ENCODE results near the gene SIN3B.

The SIN3B gene

DNA sequence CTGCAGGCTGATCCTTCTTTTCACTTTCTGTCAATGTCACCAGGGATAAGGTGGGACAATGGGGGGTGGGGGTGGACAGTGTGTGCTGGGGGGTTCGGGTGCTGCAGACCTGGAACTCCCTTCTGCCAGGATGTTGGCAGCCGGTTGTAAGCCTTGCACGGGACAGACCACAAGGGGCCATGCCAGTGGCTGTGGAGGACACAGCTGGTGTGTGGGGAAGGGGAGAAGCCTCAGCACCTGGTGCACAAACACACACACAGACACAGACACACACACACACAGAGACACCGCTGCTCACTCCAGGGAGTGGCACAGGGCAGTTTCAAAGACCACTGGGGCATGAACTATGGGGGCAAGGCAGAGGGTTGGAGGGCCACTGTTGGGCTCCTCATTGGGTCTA, 63.2 kb downstream of the SIN3B start:
- peaks cover 41% of the 10 kb centered on the region for H3K36me3 ChIP-seq (ENCODE audit: control insufficient read depth, low read length)
- peaks cover 39% of the 10 kb centered on the region for H3K79me2 ChIP-seq (ENCODE audit: control insufficient read depth, low read length)
- peaks cover 42% of the 10 kb centered on the region for H3F3A ChIP-seq (ENCODE audit: control insufficient read depth, insufficient read depth)
- H3K9me2 ChIP-seq (replicated peaks; ENCODE audit: control insufficient read depth, low read length), result no peaks in the 10 kb centered on the region
- H4K20me1 ChIP-seq (ENCODE audit: control insufficient read depth, insufficient read depth, low read depth, low read length), result no peaks in the 10 kb centered on the region
- H3K4me2 ChIP-seq (ENCODE audit: low read length), result peak overlapping the region; percentile 85
- H3K4me1 ChIP-seq (ENCODE audit: control insufficient read depth, low read length), result peaks cover 94% of the 10 kb centered on the region
- H3K9me3 ChIP-seq (ENCODE audit: control insufficient read depth, insufficient read depth, low read length), result no peaks in the 10 kb centered on the region
- TF ChIP-seq EZH2phosphoT487 (IDR thresholded peaks at IDR 0.05; ENCODE audit: borderline replicate concordance, low read length), result no peak
- TF ChIP-seq, protein P1, sequence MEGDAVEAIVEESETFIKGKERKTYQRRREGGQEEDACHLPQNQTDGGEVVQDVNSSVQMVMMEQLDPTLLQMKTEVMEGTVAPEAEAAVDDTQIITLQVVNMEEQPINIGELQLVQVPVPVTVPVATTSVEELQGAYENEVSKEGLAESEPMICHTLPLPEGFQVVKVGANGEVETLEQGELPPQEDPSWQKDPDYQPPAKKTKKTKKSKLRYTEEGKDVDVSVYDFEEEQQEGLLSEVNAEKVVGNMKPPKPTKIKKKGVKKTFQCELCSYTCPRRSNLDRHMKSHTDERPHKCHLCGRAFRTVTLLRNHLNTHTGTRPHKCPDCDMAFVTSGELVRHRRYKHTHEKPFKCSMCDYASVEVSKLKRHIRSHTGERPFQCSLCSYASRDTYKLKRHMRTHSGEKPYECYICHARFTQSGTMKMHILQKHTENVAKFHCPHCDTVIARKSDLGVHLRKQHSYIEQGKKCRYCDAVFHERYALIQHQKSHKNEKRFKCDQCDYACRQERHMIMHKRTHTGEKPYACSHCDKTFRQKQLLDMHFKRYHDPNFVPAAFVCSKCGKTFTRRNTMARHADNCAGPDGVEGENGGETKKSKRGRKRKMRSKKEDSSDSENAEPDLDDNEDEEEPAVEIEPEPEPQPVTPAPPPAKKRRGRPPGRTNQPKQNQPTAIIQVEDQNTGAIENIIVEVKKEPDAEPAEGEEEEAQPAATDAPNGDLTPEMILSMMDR (IDR thresholded peaks at IDR 0.05; ENCODE audit: low read depth, low read length, poor library complexity, severe bottlenecking), result peak; percentile 8
- H3K27me3 ChIP-seq (ENCODE audit: control insufficient read depth, low read length), result no peaks in the 10 kb centered on the region
- H3K4me3 ChIP-seq (ENCODE audit: low read length), result peak overlapping the region; percentile 94
- H3K27ac ChIP-seq (ENCODE audit: low read depth, low read length), result peak overlapping the region; percentile 97

DNA sequence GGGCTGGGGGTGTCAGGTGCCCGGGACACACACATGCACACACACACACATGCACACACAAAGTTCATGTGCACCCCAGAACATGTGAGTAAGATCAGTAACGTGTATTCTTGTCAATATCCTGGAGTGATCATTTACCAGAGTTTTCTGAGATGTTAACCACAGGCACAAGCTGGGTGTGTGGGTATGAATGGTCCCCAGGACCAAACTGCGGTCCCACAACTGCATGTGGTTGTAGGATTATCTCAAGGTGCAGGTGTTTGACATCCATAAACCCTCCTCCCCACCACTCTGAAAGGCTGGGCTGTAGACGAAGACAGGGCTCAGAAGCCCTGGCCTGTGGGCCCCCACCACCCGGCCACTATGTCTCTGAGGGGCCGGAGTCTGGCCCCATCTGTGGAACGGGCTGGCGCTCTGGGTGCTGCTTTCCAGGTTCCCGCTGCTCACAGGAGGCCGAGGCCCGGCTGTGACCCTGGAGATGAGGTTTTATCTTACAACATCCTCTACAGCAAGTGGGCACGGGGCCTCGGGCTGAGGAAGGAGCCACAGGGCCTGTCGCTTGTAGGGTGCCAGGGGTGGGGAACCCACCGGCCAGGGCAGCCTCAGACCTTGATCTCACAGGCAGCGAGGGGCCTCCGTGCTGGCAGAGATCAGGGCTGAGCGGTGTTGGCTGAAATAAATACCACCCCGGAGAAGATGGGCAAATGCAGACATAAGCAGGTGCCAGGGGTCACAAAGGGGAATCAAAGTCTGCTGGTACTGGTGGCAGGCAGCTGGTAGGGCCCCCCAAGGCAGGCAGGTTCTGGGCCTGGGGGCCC, 63.9 kb downstream of the SIN3B start:
- Histone ChIP-seq H3K27me3 (ENCODE audit: control insufficient read depth, low read length) (no peaks in the 10 kb centered on the region), H3K4me3 (ENCODE audit: low read length) (peak overlapping the region; percentile 94), H3K4me2 (ENCODE audit: low read length) (peak overlapping the region; percentile 85), H3K9me2 (replicated peaks; ENCODE audit: control insufficient read depth, low read length) (no peaks in the 10 kb centered on the region), H3K27ac (ENCODE audit: low read depth, low read length) (peak overlapping the region; percentile 97), H3K4me1 (ENCODE audit: control insufficient read depth, low read length) (peaks cover 94% of the 10 kb centered on the region), H4K20me1 (ENCODE audit: control insufficient read depth, insufficient read depth, low read depth, low read length) (no peaks in the 10 kb centered on the region), H3K9me3 (ENCODE audit: control insufficient read depth, insufficient read depth, low read length) (no peaks in the 10 kb centered on the region), H3K79me2 (ENCODE audit: control insufficient read depth, low read length) (peaks cover 39% of the 10 kb centered on the region), H3K36me3 (ENCODE audit: control insufficient read depth, low read length) (peaks cover 41% of the 10 kb centered on the region), H3F3A (ENCODE audit: control insufficient read depth, insufficient read depth) (peaks cover 37% of the 10 kb centered on the region)
- TF ChIP-seq, protein P1 (IDR thresholded peaks at IDR 0.05; ENCODE audit: low read depth, low read length, poor library complexity, severe bottlenecking), result no peak
- no peak for TF ChIP-seq EZH2phosphoT487 (IDR thresholded peaks at IDR 0.05; ENCODE audit: borderline replicate concordance, low read length)

DNA sequence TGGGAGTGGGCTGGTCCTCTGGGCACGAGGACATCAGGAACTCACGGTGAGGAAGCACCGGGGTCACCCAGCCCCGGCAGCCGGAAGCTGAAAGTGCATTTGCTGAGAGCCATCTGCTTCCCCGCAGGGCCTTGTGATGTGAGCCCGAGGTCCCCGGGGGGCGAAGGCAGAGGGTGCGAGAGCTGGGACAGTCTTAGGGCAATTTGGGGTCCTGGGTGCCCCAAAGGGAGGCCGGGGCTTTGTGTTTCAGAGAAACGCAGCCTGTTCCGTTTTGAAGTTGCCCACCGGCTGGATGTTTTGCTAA, 64.4 kb downstream of the SIN3B start:
- no peaks in the 10 kb centered on the region for H3K9me2 ChIP-seq (replicated peaks; ENCODE audit: control insufficient read depth, low read length)
- peak overlapping the region; percentile 85 for H3K4me2 ChIP-seq (ENCODE audit: low read length)
- peak overlapping the region; percentile 94 for H3K4me3 ChIP-seq (ENCODE audit: low read length)
- peak overlapping the region; percentile 97 for H3K27ac ChIP-seq (ENCODE audit: low read depth, low read length)
- H4K20me1 ChIP-seq (ENCODE audit: control insufficient read depth, insufficient read depth, low read depth, low read length), result no peaks in the 10 kb centered on the region
- peaks cover 39% of the 10 kb centered on the region for H3K79me2 ChIP-seq (ENCODE audit: control insufficient read depth, low read length)
- H3F3A ChIP-seq (ENCODE audit: control insufficient read depth, insufficient read depth), result peaks cover 40% of the 10 kb centered on the region
- H3K4me1 ChIP-seq (ENCODE audit: control insufficient read depth, low read length), result peaks cover 94% of the 10 kb centered on the region
- peaks cover 41% of the 10 kb centered on the region for H3K36me3 ChIP-seq (ENCODE audit: control insufficient read depth, low read length)
- TF ChIP-seq, protein P1 (IDR thresholded peaks at IDR 0.05; ENCODE audit: low read depth, low read length, poor library complexity, severe bottlenecking), result no peak
- TF ChIP-seq EZH2phosphoT487 (IDR thresholded peaks at IDR 0.05; ENCODE audit: borderline replicate concordance, low read length), result no peak
- no peaks in the 10 kb centered on the region for H3K9me3 ChIP-seq (ENCODE audit: control insufficient read depth, insufficient read depth, low read length)
- H3K27me3 ChIP-seq (ENCODE audit: control insufficient read depth, low read length), result no peaks in the 10 kb centered on the region
